A673 (cell line): Measurements from ENCODE around the gene IL1B. TPM values are rescaled to one million over a fixed set of nuclear protein-coding genes. Genes with fewer than 3 reads are reported as not detected.

Experiments
- BruUV-seq: library from RNA; stranded (reverse); fragments of 400-500 nt; replicated peaks from 2 replicates; lab custom pipeline; 2021; lab: Mats Ljungman, UMichigan
- CTCF ChIA-PET: fragments of 300-600 bp; sonication (Branson Sonifier 250); formaldehyde crosslinking; loops from one replicate; lab custom pipeline; 2022; ENCODE audit warnings: antibody characterized with exemption; lab: Charles Lee
- POLR2A ChIA-PET: fragments of 300-600 bp; sonication (Branson Sonifier 250); formaldehyde crosslinking; loops from one replicate; lab custom pipeline; 2022; ENCODE audit warnings: antibody characterized with exemption; ENCODE audit not compliant: low non-redundant PET; lab: Charles Lee
- DNase-seq: peaks from one replicate; pipeline ENCODE4 v3.0.0-alpha.2; 2015; ENCODE audit warnings: low spot score
- H3K27ac ChIP-seq: fragments of 200-600 bp; sonication (generic); 2 replicates; pipeline ENCODE4 v1.5.1; 2016; ENCODE audit warnings: mixed run types, low read depth, mild to moderate bottlenecking, mixed read lengths, antibody characterized with exemption, low read length; ENCODE audit not compliant: poor library complexity, severe bottlenecking
- H3K27me3 ChIP-seq: fragments of 200-600 bp; sonication (generic); replicated peaks from 2 replicates; pipeline ENCODE4 v1.6.1; 2017; ENCODE audit warnings: mixed run types, low read depth, mild to moderate bottlenecking, mixed read lengths, antibody characterized with exemption, low read length; ENCODE audit not compliant: insufficient read depth, poor library complexity
- H3K36me3 ChIP-seq: fragments of 200-600 bp; sonication (generic); 2 replicates; pipeline ENCODE4 v1.6.1; 2016; ENCODE audit warnings: mixed run types, mild to moderate bottlenecking, mixed read lengths, antibody characterized with exemption, low read length; ENCODE audit not compliant: insufficient read depth, poor library complexity, severe bottlenecking
- H3K4me1 ChIP-seq: fragments of 200-600 bp; sonication (generic); 2 replicates; pipeline ENCODE4 v1.6.1; 2017; ENCODE audit warnings: mixed run types, mild to moderate bottlenecking, mixed read lengths, antibody characterized with exemption, low read length; ENCODE audit not compliant: insufficient read depth, poor library complexity, severe bottlenecking
- H3K4me3 ChIP-seq: fragments of 200-600 bp; sonication (generic); 2 replicates; pipeline ENCODE4 v1.5.1; 2016; ENCODE audit warnings: low read depth, mixed run types, mild to moderate bottlenecking, mixed read lengths, low read length; ENCODE audit not compliant: poor library complexity, severe bottlenecking
- H3K9me3 ChIP-seq: fragments of 200-600 bp; sonication (generic); 2 replicates; pipeline ENCODE4 v1.6.1; 2016; ENCODE audit warnings: mixed run types, low read depth, mild to moderate bottlenecking, mixed read lengths, antibody characterized with exemption, low read length; ENCODE audit not compliant: poor library complexity, severe bottlenecking
- EZH2 ChIP-seq: fragments of 200-600 bp; sonication (generic); IDR thresholded peaks from 2 replicates; pipeline ENCODE4 v1.6.1; 2017; ENCODE audit warnings: borderline replicate concordance, low read depth, mild to moderate bottlenecking, mixed read lengths, antibody characterized with exemption, low read length; ENCODE audit not compliant: poor library complexity, severe bottlenecking
- intact Hi-C: fragments of 100-400 bp; cut with micrococcal nuclease; formaldehyde crosslinking; loops from one replicate; pipeline ENCODE4 v1.10.0; 2022; ENCODE audit not compliant: unreplicated experiment
- total RNA-seq: library from RNA; stranded (reverse); gene quantifications from 2 replicates; pipeline ENCODE4 v1.2.3, GENCODE V29; 2021
- TF ChIP-seq, protein P1 (sequence below): fragments of 300-800, 200-600 bp; sonication (generic); conservative IDR thresholded peaks from 2 replicates; pipeline ENCODE4 v1.5.1; 2017; ENCODE audit warnings: low read depth, mild to moderate bottlenecking, antibody characterized with exemption, low read length, moderate library complexity, mixed read lengths

Gene IL1B
- total RNA-seq, 1 experiment from 2014 or later: 2.1 TPM

DNA sequence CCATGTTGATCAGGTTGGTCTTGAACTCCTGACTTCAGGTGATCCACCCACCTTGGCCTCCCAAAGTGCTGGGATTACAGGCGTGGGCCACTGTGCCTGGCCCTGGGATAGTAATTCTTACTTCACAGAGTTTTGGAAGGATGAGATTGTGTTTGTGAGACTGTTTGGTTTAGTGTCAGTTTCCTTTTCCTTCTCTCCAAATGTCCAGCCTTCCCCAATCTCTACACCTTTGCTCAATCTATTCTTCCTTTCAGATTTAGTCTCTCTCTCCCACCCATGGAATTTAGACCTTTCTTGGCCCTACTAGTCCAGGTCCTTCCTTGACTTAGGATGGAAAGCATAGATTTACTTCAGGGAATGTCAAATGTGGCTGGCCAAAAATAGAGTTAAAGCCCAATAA lies 40.1 kb downstream of the IL1B start:
- H3K4me3 ChIP-seq: no peak overlapping the region
- intact Hi-C loops: no loop called here
- no peaks in the 10 kb centered on the region for H3K36me3 ChIP-seq
- no peak overlapping the region for H3K27ac ChIP-seq
- H3K27me3 ChIP-seq: no peaks in the 10 kb centered on the region
- no peak for DNase-seq
- POLR2A ChIA-PET: no interaction called here
- CTCF ChIA-PET: no interaction called here
- H3K4me1 ChIP-seq: peaks cover 4% of the 10 kb centered on the region
- BruUV-seq: no TSS peak
- H3K9me3 ChIP-seq: no peaks in the 10 kb centered on the region
- TF ChIP-seq, protein P1, sequence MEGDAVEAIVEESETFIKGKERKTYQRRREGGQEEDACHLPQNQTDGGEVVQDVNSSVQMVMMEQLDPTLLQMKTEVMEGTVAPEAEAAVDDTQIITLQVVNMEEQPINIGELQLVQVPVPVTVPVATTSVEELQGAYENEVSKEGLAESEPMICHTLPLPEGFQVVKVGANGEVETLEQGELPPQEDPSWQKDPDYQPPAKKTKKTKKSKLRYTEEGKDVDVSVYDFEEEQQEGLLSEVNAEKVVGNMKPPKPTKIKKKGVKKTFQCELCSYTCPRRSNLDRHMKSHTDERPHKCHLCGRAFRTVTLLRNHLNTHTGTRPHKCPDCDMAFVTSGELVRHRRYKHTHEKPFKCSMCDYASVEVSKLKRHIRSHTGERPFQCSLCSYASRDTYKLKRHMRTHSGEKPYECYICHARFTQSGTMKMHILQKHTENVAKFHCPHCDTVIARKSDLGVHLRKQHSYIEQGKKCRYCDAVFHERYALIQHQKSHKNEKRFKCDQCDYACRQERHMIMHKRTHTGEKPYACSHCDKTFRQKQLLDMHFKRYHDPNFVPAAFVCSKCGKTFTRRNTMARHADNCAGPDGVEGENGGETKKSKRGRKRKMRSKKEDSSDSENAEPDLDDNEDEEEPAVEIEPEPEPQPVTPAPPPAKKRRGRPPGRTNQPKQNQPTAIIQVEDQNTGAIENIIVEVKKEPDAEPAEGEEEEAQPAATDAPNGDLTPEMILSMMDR: no peak
- TF ChIP-seq EZH2: no peak

DNA sequence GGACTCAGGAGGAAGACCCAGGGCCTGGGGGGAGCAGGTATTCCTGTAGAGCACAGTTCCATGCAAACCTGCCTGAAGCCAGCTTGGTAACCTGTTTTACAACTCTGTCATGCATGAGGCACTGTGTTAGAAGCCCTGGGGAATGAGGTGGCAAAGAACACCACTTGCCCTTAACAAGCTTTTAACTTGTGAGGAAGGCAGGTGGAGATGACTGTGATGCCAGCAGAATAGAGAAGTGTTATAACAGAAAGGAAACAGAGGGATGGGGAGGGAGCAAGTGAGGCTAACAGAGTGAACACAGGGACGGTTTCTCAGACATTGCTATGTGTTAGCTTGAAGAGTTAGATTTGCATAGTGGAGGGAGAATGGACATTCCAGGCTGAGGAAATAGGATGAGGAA lies 40.8 kb downstream of the IL1B start:
- no peak overlapping the region for H3K27ac ChIP-seq
- H3K27me3 ChIP-seq: no peaks in the 10 kb centered on the region
- BruUV-seq: no TSS peak
- POLR2A ChIA-PET: no interaction called here
- H3K4me1 ChIP-seq: peaks cover 4% of the 10 kb centered on the region
- H3K4me3 ChIP-seq: no peak overlapping the region
- TF ChIP-seq, protein P1: no peak
- no peak for TF ChIP-seq EZH2
- no peaks in the 10 kb centered on the region for H3K9me3 ChIP-seq
- no peaks in the 10 kb centered on the region for H3K36me3 ChIP-seq
- intact Hi-C loops: no loop called here
- DNase-seq: no peak
- CTCF ChIA-PET: interaction anchor here (0.6 kb wide), 1 partner anchor 75 kb away, joined by 4 read pairs; the partner anchor contains the start of gene NT5DC4

DNA sequence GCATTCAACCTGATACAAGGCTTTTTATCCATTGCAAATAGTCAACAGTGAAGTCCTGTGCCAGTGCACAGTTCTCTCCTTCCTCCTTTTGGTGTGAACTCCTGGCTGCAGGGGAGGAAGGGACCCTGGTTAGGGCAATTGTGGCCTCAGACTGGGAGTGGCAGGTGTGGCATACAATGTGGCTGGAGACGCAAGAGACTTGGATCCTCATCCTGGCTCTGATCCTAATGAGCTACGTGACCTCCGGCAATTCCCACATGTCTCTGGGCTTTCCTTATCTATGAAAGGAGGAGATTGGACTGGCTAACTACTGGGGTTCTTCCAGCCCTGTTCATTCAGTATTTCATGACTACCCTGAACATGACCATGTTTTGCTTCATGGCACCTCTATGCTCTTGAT lies 41.7 kb downstream of the IL1B start:
- H3K27me3 ChIP-seq: no peaks in the 10 kb centered on the region
- no peak for DNase-seq
- BruUV-seq: no TSS peak
- POLR2A ChIA-PET: no interaction called here
- no peak overlapping the region for H3K27ac ChIP-seq
- CTCF ChIA-PET: no interaction called here
- H3K4me3 ChIP-seq: no peak overlapping the region
- peaks cover 4% of the 10 kb centered on the region for H3K4me1 ChIP-seq
- H3K36me3 ChIP-seq: no peaks in the 10 kb centered on the region
- intact Hi-C loops: no loop called here
- no peak for TF ChIP-seq EZH2
- TF ChIP-seq, protein P1: no peak
- no peaks in the 10 kb centered on the region for H3K9me3 ChIP-seq
